HUES48 (cell line): ENCODE data around the gene PRRT3.

Experiments
- H3K27ac ChIP-seq: one replicate; pipeline ENCODE4 v1.7.0; 2013; ENCODE audit warnings: low read depth, low read length, inconsistent platforms
- H3K27me3 ChIP-seq: 2 replicates; pipeline ENCODE4 v1.6.1; 2013; ENCODE audit warnings: mild to moderate bottlenecking, low read length; ENCODE audit not compliant: control insufficient read depth, insufficient read depth
- H3K36me3 ChIP-seq: 2 replicates; pipeline ENCODE4 v1.6.1; 2013; ENCODE audit warnings: low read length; ENCODE audit not compliant: control insufficient read depth, insufficient read depth
- H3K4me1 ChIP-seq: 2 replicates; pipeline ENCODE4 v1.6.1; 2013; ENCODE audit warnings: mild to moderate bottlenecking, low read length; ENCODE audit not compliant: control insufficient read depth, insufficient read depth
- H3K4me3 ChIP-seq: 2 replicates; pipeline ENCODE4 v1.5.1; 2013; ENCODE audit warnings: mild to moderate bottlenecking, low read depth, low read length
- H3K9ac ChIP-seq: 2 replicates; pipeline ENCODE4 v1.6.1; 2013; ENCODE audit warnings: mild to moderate bottlenecking, low read depth, low read length, moderate library complexity
- H3K9me3 ChIP-seq: 2 replicates; pipeline ENCODE4 v1.6.1; 2013; ENCODE audit warnings: low read length; ENCODE audit not compliant: control insufficient read depth, insufficient read depth

Gene PRRT3

DNA sequence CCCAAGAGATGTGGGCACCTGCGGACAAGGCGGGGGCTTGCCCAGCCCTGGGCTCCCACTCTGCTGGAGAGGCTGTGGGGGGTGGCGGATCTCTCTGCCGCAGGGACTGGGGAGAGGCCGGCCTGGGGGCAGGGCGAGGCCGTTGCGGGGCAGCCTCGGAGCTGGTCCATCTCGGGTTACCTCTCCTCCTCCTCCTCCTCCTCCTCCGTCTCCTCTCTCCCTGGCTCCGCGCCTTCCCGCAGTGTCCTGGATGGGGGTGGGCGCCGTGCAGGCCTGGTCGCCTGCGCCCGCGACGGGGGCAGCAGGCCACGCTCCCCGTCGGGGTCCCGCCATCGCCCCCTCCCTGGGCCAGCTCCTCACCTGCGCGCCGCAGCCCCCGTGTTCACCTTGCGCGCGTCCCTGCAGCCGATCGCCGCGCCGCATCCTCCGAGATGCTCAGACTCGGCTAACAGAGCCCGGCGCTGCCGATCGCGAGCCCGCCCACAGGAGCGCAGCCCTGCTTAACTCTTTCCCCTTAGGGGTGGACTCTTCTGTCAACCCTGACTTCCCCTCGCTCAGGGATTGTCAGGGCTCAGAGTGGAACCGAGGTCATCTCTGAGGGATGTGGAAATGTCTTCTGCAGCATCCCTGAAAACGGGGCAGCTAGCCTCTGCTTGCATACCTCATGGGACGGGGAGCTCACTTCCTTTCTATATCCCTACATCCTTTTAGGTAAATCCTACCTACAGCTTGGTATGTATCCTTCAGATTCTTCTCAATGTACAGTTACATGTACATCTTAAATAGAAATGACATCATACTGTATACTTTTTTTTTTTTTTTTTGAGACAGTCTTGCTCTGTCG lies at the start of gene PRRT3:
TSS of gene PRRT3 (minus strand) at position 447 of the 844 bp plus-strand sequence. CDS start 2,293 bp downstream, outside the sequence.
- Histone ChIP-seq H3K27me3 (peaks cover 4% of the 10 kb centered on the region; the same call in 1 of the 2 replicates), H3K9ac (no peak within 1 kb of the TSS), H3K27ac (no peak within 1 kb of the TSS), H3K4me1 (peaks cover 21% of the 10 kb centered on the region), H3K9me3 (no peaks in the 10 kb centered on the region), H3K36me3 (peaks cover 10% of the 10 kb centered on the region; the same call in 1 of the 2 replicates), H3K4me3 (peak within 1 kb of the TSS; percentile 78)

DNA sequence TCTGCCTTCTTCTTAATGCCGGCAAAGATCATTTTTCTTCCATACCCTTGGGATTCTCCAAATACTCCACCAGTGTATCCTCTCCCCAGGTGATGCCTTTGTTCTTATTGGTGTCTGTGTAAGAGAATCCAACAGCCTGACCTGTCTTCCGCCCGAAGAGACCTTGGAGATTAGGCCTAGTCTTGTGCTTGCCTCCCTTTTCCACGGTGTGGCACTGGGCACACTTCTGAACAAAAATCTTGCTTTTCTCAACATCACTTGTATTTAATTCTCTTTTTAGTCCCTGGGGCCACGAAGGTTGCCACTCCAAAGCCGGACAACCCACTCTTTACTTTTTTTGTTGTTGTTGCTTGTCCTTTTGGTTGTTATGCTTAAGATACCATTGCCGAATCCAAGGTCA lies 48.5 kb upstream of the PRRT3 start:
- no peaks in the 10 kb centered on the region for H3K4me1 ChIP-seq
- no peak overlapping the region for H3K27ac ChIP-seq
- H3K4me3 ChIP-seq: no peak overlapping the region
- H3K9ac ChIP-seq: no peak overlapping the region
- H3K27me3 ChIP-seq: no peaks in the 10 kb centered on the region
- peaks cover 50% of the 10 kb centered on the region for H3K36me3 ChIP-seq
- no peaks in the 10 kb centered on the region for H3K9me3 ChIP-seq

- H3K27me3 ChIP-seq: no peaks in the 10 kb centered on the region
- H3K27ac ChIP-seq: no peak overlapping the region
- H3K4me3 ChIP-seq: no peak overlapping the region
- H3K9ac ChIP-seq: no peak overlapping the region
- H3K9me3 ChIP-seq: no peaks in the 10 kb centered on the region
- H3K36me3 ChIP-seq: peaks cover 52% of the 10 kb centered on the region
- H3K4me1 ChIP-seq: no peaks in the 10 kb centered on the region
Observed at GRCh38 chr3:9994086-9994844, 42.1 kb upstream of the PRRT3 start.

- no peaks in the 10 kb centered on the region for H3K27me3 ChIP-seq
- peaks cover 18% of the 10 kb centered on the region for H3K36me3 ChIP-seq
Observed at GRCh38 chr3:9986230-9986725, 34.1 kb upstream of the PRRT3 start.

GRCh38 chr3:9980251-9980650 lies 28.0 kb upstream of the PRRT3 start:
- no peak overlapping the region for H3K9ac ChIP-seq
- H3K27me3 ChIP-seq: no peaks in the 10 kb centered on the region
- H3K4me3 ChIP-seq: no peak overlapping the region
- no peaks in the 10 kb centered on the region for H3K9me3 ChIP-seq
- H3K4me1 ChIP-seq: no peaks in the 10 kb centered on the region
- H3K36me3 ChIP-seq: peaks cover 38% of the 10 kb centered on the region
- no peak overlapping the region for H3K27ac ChIP-seq

More at GRCh38 chr3:9986230-9986725, 34.1 kb upstream of the PRRT3 start:
- Histone ChIP-seq H3K27ac (peak overlapping the region; percentile 77), H3K4me1 (peaks cover 7% of the 10 kb centered on the region; the same call in 1 of the 2 replicates), H3K4me3 (peak overlapping the region; percentile 100), H3K9me3 (no peaks in the 10 kb centered on the region), H3K9ac (peak overlapping the region; percentile 98)

DNA sequence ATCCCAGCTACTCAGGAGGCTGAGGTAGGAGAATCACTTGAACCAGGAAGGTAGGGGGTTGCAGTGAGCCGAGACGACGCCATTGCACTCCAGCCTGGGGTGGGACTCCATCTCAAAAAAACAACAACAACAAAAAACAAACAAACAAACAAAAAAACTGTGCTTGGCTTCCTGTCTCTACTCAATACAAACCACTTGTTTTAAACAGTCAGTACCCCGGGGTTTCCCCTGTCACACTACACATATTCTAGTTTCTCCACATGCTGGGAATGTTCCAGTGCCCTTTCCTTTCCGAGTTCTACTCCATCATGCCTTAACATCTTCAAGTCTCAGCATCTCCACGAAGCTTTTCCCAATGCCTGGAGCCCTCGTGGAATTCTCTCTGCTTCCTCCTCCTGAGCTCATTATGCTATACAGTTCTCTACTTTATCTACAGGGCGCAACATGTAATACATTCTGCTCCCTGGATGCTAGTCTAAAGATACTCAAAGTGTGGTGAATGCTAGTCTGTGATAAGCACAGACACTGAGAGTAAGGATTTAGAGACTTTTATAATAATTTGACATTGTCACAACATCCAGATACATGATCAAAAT lies 26.6 kb upstream of the PRRT3 start:
- Histone ChIP-seq H3K9ac (no peak overlapping the region), H3K36me3 (peaks cover 44% of the 10 kb centered on the region), H3K4me3 (no peak overlapping the region), H3K27me3 (no peaks in the 10 kb centered on the region), H3K9me3 (no peaks in the 10 kb centered on the region), H3K27ac (no peak overlapping the region), H3K4me1 (no peaks in the 10 kb centered on the region)

- H3K36me3 ChIP-seq: peaks cover 57% of the 10 kb centered on the region
- H3K4me1 ChIP-seq: no peaks in the 10 kb centered on the region
- H3K9ac ChIP-seq: no peak overlapping the region
- no peaks in the 10 kb centered on the region for H3K27me3 ChIP-seq
- peak overlapping the region; percentile 50 for H3K27ac ChIP-seq
- H3K9me3 ChIP-seq: no peaks in the 10 kb centered on the region
- no peak overlapping the region for H3K4me3 ChIP-seq
Observed at GRCh38 chr3:9976721-9977709, 24.8 kb upstream of the PRRT3 start.

- Histone ChIP-seq H3K9me3 (no peaks in the 10 kb centered on the region), H3K27ac (no peak overlapping the region), H3K4me1 (no peaks in the 10 kb centered on the region), H3K36me3 (peaks cover 64% of the 10 kb centered on the region), H3K9ac (no peak overlapping the region), H3K27me3 (no peaks in the 10 kb centered on the region), H3K4me3 (no peak overlapping the region)
Observed at GRCh38 chr3:9970020-9970652, 17.9 kb upstream of the PRRT3 start.

DNA sequence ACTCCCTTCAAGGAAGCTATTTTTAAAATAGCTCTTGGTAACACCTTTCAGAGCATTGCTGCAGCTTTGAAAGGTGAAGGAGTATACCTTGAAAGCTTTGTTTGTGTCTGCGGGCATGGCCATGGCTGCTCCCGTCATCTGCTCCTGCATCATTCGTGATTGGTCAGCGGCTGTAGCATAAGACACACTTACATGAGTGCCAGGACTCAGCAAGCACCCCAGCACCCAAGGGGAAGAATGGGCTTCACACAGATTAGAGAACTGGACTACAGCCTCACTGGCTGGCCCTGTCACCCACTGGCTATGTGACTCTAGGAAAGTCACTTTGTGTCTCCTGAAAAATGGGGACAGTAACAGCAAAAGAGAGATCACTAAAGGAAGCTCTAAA lies 17.4 kb upstream of the PRRT3 start:
- Histone ChIP-seq H3K36me3 (peaks cover 62% of the 10 kb centered on the region), H3K27ac (no peak overlapping the region), H3K9ac (no peak overlapping the region), H3K4me1 (no peaks in the 10 kb centered on the region), H3K9me3 (no peaks in the 10 kb centered on the region), H3K4me3 (no peak overlapping the region), H3K27me3 (no peaks in the 10 kb centered on the region)

GRCh38 chr3:9966841-9967240 lies 14.6 kb upstream of the PRRT3 start:
- Histone ChIP-seq H3K9me3 (no peaks in the 10 kb centered on the region), H3K36me3 (peaks cover 43% of the 10 kb centered on the region), H3K27me3 (no peaks in the 10 kb centered on the region), H3K9ac (no peak overlapping the region), H3K4me1 (no peaks in the 10 kb centered on the region), H3K4me3 (no peak overlapping the region), H3K27ac (no peak overlapping the region)
